C4-2B (cell line): ENCODE results near the gene CCDC87.
"Not testable (repeated sequence)": the region's sequence is repeated elsewhere in the genome, so short reads cannot be mapped to it uniquely, and the experiment has no call there.

Experiments used
- H3K27ac ChIP-seq: fragments of 450-650 bp; 2 replicates; pipeline ENCODE4 v1.5.1; 2017
- ZFX ChIP-seq: fragments of 450-650 bp; IDR thresholded peaks from 2 replicates; pipeline ENCODE4 v1.6.1; 2017
- TF ChIP-seq, protein P1 (sequence below): fragments of 450-650 bp; conservative IDR thresholded peaks from 2 replicates; pipeline ENCODE4 v1.5.1; 2017; ENCODE audit warnings: mild to moderate bottlenecking

CCDC87 gene

DNA sequence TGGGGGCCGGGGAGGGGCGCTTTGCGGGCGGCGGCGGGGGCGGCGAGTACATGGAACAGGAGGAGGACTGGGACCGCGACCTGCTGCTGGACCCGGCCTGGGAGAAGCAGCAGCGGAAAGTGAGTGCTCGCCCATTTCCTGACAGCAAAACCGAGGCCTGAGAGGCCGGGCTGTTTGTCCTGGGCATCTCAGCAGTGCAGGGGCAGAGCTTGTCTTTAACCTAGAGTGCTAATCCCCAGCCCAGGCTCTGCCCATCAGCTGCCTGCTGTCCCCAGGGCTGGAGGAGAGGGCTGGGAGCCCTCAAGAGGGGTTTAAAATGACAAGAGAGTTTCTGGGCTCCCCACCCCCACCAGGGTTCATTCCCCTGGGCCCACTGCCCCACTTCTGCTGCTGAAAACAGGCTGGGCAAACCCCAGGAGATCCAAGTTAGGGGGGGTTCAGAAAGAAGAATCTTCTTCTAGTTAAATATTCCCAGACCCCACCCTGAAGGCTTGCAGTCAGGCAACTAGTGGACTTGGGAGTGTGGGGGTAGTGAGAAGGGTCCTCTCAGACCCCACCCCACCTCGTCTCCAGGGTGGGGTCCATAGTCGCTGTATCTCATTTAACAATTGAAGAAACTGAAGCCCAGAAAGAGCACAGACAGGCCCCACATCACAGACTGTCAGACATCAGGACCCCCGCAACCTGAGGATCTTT, 45.7 kb downstream of the CCDC87 start:
- H3K27ac ChIP-seq, result no peak overlapping the region
- TF ChIP-seq ZFX, result no peak
- TF ChIP-seq, protein P1, sequence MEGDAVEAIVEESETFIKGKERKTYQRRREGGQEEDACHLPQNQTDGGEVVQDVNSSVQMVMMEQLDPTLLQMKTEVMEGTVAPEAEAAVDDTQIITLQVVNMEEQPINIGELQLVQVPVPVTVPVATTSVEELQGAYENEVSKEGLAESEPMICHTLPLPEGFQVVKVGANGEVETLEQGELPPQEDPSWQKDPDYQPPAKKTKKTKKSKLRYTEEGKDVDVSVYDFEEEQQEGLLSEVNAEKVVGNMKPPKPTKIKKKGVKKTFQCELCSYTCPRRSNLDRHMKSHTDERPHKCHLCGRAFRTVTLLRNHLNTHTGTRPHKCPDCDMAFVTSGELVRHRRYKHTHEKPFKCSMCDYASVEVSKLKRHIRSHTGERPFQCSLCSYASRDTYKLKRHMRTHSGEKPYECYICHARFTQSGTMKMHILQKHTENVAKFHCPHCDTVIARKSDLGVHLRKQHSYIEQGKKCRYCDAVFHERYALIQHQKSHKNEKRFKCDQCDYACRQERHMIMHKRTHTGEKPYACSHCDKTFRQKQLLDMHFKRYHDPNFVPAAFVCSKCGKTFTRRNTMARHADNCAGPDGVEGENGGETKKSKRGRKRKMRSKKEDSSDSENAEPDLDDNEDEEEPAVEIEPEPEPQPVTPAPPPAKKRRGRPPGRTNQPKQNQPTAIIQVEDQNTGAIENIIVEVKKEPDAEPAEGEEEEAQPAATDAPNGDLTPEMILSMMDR, result no peak

DNA sequence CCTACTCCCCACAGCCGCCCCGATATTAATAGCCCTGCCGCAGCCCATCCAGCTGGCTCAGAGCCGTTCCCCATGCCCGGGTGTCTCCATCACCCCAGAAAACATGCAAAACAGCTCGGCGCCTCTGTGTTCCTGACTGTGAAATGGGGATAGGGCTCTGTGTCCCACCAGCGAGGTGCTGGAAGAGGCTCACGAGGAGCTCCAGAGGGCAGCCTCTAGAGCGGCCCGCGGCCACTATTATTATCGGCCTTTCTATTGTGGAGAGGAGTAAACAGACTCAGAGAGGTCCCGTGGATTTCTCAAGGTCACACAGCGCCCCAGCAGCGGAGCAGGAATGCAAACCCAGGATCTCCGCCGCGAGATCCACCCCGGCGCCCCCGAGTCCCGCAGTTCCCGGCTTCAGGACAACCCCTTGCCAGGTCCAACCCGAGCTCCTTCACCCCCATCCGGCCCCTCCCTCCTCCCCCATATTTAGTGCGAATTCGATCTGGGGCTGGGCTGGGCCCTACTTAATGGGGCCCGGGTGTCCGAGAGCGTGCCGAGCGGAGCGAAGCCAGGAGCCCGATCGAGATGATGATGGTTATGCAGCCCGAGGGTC, 46.4 kb downstream of the CCDC87 start, which contains the start of gene ACTN3:
ACTN3 (plus strand) TSS at position 536 of the 598 bp plus-strand sequence; CDS start at position 571, 35 bp downstream.
- H3K27ac ChIP-seq, result peak within 1 kb of the TSS; percentile 77
- no peak for TF ChIP-seq ZFX
- TF ChIP-seq, protein P1, result no peak

DNA sequence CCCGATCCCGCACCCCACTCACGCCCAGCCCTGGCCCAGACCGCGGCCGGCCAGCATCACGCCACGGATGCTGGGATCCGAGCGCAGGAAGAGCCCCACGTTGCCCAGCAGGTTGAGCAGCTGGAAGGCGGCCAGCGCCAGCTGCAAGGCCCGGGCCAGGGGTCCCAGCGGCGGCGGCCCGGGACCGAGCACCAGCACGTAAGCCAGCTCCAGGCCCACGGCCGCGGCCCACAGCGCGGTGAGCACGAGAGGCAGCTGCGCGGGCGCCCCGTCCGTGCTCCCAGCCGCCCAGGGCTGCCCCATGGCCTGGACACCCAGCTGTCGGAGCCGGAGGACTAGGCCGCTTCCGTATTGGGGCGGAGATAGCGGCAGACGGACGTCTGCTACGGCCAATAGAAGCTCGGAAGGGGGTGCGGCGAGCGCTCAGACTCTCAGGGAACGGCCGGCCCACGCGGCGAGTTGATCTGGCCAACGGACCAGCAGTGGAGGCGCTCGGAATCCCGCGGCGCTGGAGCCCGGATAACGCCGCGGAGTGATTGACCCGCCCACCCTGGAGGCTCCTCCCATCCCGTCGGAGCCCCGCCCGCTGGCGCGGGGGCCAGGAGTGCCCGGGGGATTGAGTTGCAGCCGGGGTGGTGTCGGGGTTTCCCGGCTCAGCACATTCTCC, 47.0 kb downstream of the CCDC87 start, which contains the start of gene ZDHHC24:
ZDHHC24 (minus strand) TSS at position 348 of the 667 bp plus-strand sequence; CDS start at position 303, 45 bp downstream.
- H3K27ac ChIP-seq, result peak within 1 kb of the TSS; percentile 77
- TF ChIP-seq, protein P1, result no peak
- peak; percentile 95; the same call in 1 of the 2 replicates for TF ChIP-seq ZFX

DNA sequence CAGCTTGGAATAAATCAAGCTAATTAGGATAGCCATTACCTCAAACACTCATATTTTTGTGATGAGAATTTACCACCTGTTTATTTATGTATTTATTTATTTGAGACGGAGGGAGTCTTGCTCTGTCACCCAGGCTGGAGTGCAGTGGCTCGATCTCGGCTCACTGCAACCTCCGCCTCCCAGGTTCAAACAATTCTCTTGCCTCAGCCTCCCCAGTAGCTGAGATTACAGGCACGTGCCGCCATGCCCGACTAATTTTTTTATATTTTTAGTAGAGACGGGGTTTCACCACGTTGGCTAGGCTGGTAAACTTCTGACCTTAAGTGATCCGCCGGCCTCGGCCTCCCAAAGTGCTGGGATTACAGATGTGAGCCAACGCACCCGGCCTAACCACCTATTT, 47.9 kb downstream of the CCDC87 start:
- H3K27ac ChIP-seq, result peak overlapping the region; percentile 77

DNA sequence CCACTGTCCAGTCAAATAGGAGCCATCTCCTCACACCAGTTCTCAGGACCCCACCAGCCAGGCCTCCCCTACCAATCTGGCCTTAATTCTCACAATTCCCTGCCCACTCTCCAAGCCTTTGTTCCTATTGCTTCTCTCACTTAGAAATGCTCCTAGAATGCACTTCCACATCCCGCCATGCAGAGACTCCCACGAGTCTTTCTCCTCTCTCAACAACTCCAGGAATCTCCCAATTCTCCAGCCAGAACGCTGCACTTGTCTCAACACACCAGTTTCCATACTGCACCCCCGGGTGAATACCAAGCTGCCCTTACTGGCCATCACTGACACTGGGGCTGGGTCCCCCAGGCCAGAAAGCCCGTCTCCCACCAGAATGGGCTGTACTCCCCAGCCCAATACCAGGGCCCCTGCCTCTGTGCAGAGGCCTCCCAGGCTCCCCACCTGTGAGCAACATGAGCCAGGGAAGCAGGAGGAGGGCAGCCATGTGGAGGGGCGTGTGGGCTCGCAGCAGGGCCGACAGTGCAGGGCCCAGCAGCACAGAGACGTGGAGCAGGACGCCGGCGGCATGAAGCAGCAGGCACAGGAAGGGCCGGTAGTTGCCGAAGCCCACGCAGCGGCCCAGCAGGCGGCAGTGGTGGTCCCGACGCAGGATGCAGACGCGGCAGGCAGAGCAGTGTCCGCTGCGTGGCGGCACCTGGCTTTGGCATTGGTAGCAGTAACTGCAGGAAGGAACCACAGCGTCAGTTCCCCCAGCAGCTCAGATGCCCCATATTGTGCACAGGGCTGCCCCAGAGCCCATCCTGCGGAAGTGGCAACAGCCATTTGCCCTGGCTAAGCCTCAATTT, 49.4 kb downstream of the CCDC87 start:
- TF ChIP-seq ZFX, result no peak
- TF ChIP-seq, protein P1, result no peak
- H3K27ac ChIP-seq, result no peak overlapping the region

DNA sequence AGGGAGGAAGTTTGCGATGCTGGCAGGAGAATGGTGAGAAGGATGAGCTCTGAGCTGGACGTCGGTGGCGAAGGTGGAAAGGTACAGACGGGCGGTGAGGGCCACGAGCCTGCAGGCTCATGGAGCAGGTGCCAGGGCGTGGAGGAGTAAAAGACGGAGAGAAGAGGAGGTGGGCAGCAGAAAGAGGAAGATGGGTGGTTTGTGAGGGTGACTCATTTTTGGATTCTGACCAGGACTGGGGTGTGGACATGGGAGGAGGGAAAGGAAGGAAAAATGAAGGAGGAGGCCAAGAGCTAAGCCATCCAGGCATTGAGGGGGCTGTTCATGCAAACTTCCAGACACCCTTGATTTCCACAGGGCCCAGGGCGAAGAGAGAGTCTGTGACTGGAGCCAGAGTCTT, 50.5 kb downstream of the CCDC87 start:
- H3K27ac ChIP-seq, result no peak overlapping the region
- TF ChIP-seq ZFX, result no peak
- TF ChIP-seq, protein P1, result no peak

DNA sequence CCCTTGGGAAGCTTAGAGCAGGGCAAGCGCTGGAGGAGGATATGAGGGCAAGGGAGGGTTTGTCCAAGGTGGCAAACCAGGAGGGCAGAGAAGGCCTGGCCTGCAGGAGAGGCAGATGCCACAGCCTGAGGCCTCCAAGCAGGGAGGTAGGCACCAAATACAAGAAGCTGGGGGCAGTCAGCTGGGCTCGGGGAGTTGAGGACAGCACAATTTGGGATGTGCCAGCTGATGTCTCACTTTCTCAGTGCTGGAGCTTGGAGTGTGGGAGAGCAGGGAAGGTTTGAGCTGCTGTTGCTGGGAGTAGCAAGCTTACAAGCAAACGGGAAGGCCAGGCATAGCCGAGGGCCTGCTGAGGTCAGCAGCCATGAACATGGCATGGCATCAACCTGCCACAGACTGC, 51.0 kb downstream of the CCDC87 start:
- no peak overlapping the region for H3K27ac ChIP-seq
- TF ChIP-seq ZFX, result no peak
- TF ChIP-seq, protein P1, result no peak

DNA sequence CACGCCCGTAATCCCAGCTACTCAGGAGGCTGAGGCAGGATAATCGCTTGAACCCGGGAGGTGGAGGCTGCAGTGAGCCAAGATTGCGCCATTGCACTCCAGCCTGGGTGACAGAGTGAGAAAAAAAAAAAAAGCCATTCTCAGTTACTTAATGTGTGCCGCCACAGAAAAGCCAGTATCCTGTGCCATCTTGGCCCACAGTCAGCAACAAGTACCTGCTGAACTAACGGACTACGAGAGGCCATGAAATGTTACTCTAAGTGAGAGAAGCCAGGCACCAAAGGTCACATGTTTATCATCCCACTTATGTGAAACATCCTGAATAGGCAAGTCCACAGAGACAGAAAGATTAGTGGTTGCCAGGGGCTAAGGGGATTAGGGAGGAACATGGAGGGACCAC, 52.3 kb downstream of the CCDC87 start:
- not testable (repeated sequence) for H3K27ac ChIP-seq
